K562 (cell line): ENCODE data around the gene CREB3L2. TPM values are rescaled to one million over a fixed set of nuclear protein-coding genes. Genes with fewer than 3 reads are reported as not detected.

Experiments used
- BCOR ChIP-seq: fragments of 450-650 bp; IDR thresholded peaks from 2 replicates; pipeline ENCODE4 v1.6.1; 2016
- CXXC5 ChIP-seq: fragments of 250-450 bp; sonication (Bioruptor Pico); IDR thresholded peaks from 2 replicates; pipeline ENCODE4 v1.8.0; 2022; ENCODE audit warnings: inconsistent platforms, mild to moderate bottlenecking, moderate library complexity
- EHMT2 ChIP-seq: fragments of 450-650 bp; IDR thresholded peaks from 2 replicates; pipeline ENCODE4 v1.6.1; 2018; ENCODE audit warnings: antibody characterized with exemption
- FOXP1 ChIP-seq: sonication (generic); formaldehyde crosslinking; IDR thresholded peaks from 2 replicates; pipeline ENCODE4 v1.8.0; 2022; ENCODE audit warnings: mild to moderate bottlenecking, missing genetic modification reagents
- HOXB6 ChIP-seq: fragments of 250-450 bp; sonication (Bioruptor Pico); IDR thresholded peaks from 2 replicates; pipeline ENCODE4 v1.5.1; 2022; ENCODE audit warnings: mild to moderate bottlenecking, borderline replicate concordance
- MLLT1 ChIP-seq, 2 experiments: fragments of 450-650 bp; IDR thresholded peaks; 2 replicates each; pipeline ENCODE4 v1.6.1; 2016
- NR1H2 ChIP-seq: sonication (generic); formaldehyde crosslinking; IDR thresholded peaks from 2 replicates; pipeline ENCODE4 v1.4.0; 2020; ENCODE audit warnings: mild to moderate bottlenecking, missing genetic modification reagents
- OTX1 ChIP-seq: fragments of 450-650 bp; formaldehyde crosslinking; IDR thresholded peaks from 2 replicates; pipeline ENCODE4 v1.4.0; 2022; ENCODE audit warnings: mild to moderate bottlenecking
- POLR2AphosphoS5 ChIP-seq: IDR thresholded peaks from 2 replicates; pipeline ENCODE4 v1.6.1; 2011; ENCODE audit warnings: mild to moderate bottlenecking, low read depth, low read length, moderate library complexity; ENCODE audit not compliant: control insufficient read depth, insufficient read depth
- RAD21 ChIP-seq, 2 experiments: fragments of 250-450 bp in 1 of 2; fragments of 450-650 bp in 1 of 2; sonication (Bioruptor Pico) in 1 of 2; formaldehyde crosslinking in 1 of 2; IDR thresholded peaks in 1 of 2; conservative IDR thresholded peaks in 1 of 2; 2 replicates each; pipeline versions ENCODE4 v1.4.0 to v1.8.0; 2020 to 2022; ENCODE audit warnings: mild to moderate bottlenecking in 2 of 2, moderate library complexity in 1 of 2
- RUNX1 ChIP-seq: sonication (generic); IDR thresholded peaks from 2 replicates; pipeline ENCODE4 v1.6.1; 2016; ENCODE audit warnings: antibody characterized with exemption, low read depth
- SAP30 ChIP-seq: fragments of 200-600 bp; sonication (generic); IDR thresholded peaks from 2 replicates; pipeline ENCODE4 v1.6.1; 2012; ENCODE audit warnings: borderline replicate concordance, low read depth, mild to moderate bottlenecking, moderate library complexity, low read length, control low read depth, inconsistent platforms; ENCODE audit not compliant: insufficient read depth, poor library complexity, severe bottlenecking
- TAF7 ChIP-seq: fragments of 450-650 bp; IDR thresholded peaks from 2 replicates; pipeline ENCODE4 v1.6.1; 2016; ENCODE audit warnings: missing genetic modification characterization, missing compliant biosample characterization
- ZNF239 ChIP-seq: fragments of 250-450 bp; sonication (Bioruptor Pico); IDR thresholded peaks from 2 replicates; pipeline ENCODE4 v1.4.0; 2020; ENCODE audit warnings: mild to moderate bottlenecking
- ZNF280B ChIP-seq: fragments of 250-450 bp; sonication (Bioruptor Pico); IDR thresholded peaks from 2 replicates; pipeline ENCODE4 v1.5.1; 2021; ENCODE audit warnings: mild to moderate bottlenecking
- ZNF445 ChIP-seq: fragments of 250-450 bp; sonication (Bioruptor Pico); IDR thresholded peaks from 2 replicates; pipeline ENCODE4 v1.4.0; 2020; ENCODE audit warnings: low read depth, mild to moderate bottlenecking, moderate library complexity
- ZNF57 ChIP-seq: fragments of 450-650 bp; formaldehyde crosslinking; IDR thresholded peaks from 2 replicates; pipeline ENCODE4 v1.4.0; 2020; ENCODE audit warnings: mild to moderate bottlenecking, moderate library complexity
- ZNF589 ChIP-seq: fragments of 200-800 bp; sonication (Bioruptor generic); IDR thresholded peaks from 2 replicates; pipeline ENCODE4 v1.6.1; 2016; ENCODE audit warnings: low read depth, missing genetic modification characterization, missing compliant biosample characterization
- polyA plus RNA-seq, 8 experiments: library from polyadenylated mRNA; depleted of rRNA in 4 of 8; stranded (reverse) in 5 of 8; unstranded in 3 of 8; fragments of >200 nt; fragmentation: Nextera tagmentation in 2 of 8; fragmentation: Illumina TruSeq in 1 of 8; extraction: Ambion mirVana in 2 of 8; extraction: Trizol in 1 of 8; gene quantifications; 2 replicates each; pipeline versions ENCODE4 v1.2.1 to v1.2.3, GENCODE V29; 2011 to 2014; ENCODE audit warnings: inconsistent platforms in 1 of 8, missing spikeins in 1 of 8
- total RNA-seq, 7 experiments: library from RNA; depleted of rRNA in 6 of 7; stranded (reverse); fragments of >200 nt in 6 of 7; fragmentation: Illumina TruSeq in 2 of 7; extraction: Trizol in 2 of 7; gene quantifications; 2 replicates each; pipeline versions ENCODE4 v1.2.1 to v1.2.3, GENCODE V29; 2011 to 2021; ENCODE audit warnings: low replicate concordance in 1 of 7
- TF ChIP-seq, protein P1 (sequence below): sonication (generic); formaldehyde crosslinking; IDR thresholded peaks from 2 replicates; pipeline ENCODE4 v1.8.0; 2022; ENCODE audit warnings: mild to moderate bottlenecking, missing genetic modification reagents

CREB3L2 gene
- total and polyA plus RNA-seq, 9 of the 15 experiments (the other 6 are each of a cell fraction or from before 2014, with no cell fraction given): 7.1 to 45.6 (median 15.8) TPM

DNA sequence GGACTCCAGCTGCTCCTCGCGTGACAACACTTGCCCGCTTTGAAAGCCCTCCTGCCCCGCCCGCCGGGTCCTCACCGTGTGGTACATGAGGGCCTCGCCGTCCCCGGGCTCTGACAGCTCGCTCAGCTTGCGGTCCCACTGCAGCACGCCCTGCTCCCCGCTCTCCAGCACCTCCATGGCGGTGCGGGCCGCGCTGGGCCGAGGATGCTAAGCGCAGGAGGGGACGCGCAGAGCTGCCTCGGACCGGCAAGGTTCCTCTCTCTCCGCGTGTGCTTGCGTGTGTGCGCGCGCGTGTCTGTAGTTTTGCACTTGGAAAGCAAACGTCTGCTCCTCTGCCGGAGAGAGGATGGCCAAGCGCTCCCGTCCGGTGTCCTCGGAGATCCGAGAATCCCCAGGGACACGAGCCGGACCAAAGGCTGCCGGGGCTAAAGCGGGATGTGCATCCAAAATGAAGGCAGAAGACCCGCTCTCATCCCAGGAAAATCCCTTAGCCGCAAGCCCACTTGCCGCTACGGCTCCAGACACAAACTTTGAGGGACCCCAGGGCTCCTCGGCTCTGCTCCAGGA lies at the start of gene CREB3L2 (continued):
- TF ChIP-seq BCOR (no peak), NR1H2 (CRISPR knock-in tag) (peak; percentile 61; the same call in 1 of the 2 replicates), SAP30 (peak; percentile 98), CXXC5 (CRISPR knock-in tag) (no peak), POLR2AphosphoS5 (peak; percentile 67; the same call in 1 of the 2 replicates), TAF7 (tag) (peak; percentile 29; the same call in 1 of the 2 replicates), ZNF280B (CRISPR knock-in tag) (no peak), ZNF239 (no peak), FOXP1 (CRISPR knock-in tag) (peak; percentile 75), RUNX1 (no peak), EHMT2 (no peak), HOXB6 (CRISPR knock-in tag) (no peak), ZNF57 (CRISPR knock-in tag) (peak; percentile 52; the same call in 1 of the 2 replicates), ZNF445 (CRISPR knock-in tag) (peak; percentile 55; the same call in 1 of the 2 replicates), OTX1 (CRISPR knock-in tag) (no peak; the same call in none of the 2 replicates), RAD21 (CRISPR knock-in tag; conservative IDR thresholded peaks at IDR 0.05 in 1 of 2, IDR thresholded peaks at IDR 0.05 in 1 of 2) (peak in 1 of 2 experiments; percentile 17; a peak in 1 of 4 replicates), ZNF589 (CRISPR knock-in tag) (no peak), MLLT1 (IDR thresholded peaks at IDR 0.05) (peak in 1 of 2 experiments; percentile 18; a peak in 1 of 4 replicates)
- TF ChIP-seq, protein P1, sequence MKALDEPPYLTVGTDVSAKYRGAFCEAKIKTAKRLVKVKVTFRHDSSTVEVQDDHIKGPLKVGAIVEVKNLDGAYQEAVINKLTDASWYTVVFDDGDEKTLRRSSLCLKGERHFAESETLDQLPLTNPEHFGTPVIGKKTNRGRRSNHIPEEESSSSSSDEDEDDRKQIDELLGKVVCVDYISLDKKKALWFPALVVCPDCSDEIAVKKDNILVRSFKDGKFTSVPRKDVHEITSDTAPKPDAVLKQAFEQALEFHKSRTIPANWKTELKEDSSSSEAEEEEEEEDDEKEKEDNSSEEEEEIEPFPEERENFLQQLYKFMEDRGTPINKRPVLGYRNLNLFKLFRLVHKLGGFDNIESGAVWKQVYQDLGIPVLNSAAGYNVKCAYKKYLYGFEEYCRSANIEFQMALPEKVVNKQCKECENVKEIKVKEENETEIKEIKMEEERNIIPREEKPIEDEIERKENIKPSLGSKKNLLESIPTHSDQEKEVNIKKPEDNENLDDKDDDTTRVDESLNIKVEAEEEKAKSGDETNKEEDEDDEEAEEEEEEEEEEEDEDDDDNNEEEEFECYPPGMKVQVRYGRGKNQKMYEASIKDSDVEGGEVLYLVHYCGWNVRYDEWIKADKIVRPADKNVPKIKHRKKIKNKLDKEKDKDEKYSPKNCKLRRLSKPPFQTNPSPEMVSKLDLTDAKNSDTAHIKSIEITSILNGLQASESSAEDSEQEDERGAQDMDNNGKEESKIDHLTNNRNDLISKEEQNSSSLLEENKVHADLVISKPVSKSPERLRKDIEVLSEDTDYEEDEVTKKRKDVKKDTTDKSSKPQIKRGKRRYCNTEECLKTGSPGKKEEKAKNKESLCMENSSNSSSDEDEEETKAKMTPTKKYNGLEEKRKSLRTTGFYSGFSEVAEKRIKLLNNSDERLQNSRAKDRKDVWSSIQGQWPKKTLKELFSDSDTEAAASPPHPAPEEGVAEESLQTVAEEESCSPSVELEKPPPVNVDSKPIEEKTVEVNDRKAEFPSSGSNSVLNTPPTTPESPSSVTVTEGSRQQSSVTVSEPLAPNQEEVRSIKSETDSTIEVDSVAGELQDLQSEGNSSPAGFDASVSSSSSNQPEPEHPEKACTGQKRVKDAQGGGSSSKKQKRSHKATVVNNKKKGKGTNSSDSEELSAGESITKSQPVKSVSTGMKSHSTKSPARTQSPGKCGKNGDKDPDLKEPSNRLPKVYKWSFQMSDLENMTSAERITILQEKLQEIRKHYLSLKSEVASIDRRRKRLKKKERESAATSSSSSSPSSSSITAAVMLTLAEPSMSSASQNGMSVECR (CRISPR knock-in tag): peak; percentile 99
